SK-N-SH (cell line): ENCODE results near the gene RAB5B. TPM values are rescaled to one million over a fixed set of nuclear protein-coding genes. Genes with fewer than 3 reads are reported as not detected.

Source experiments
- CTCF ChIA-PET: fragments of 300-600, 350-600 bp; formaldehyde crosslinking; extraction: SDS; loops from one replicate; lab custom pipeline; 2021; lab: Yijun Ruan, JAX
- POLR2A ChIA-PET: fragments of 350-600 bp; sonication (Branson Sonifier 250); formaldehyde crosslinking; extraction: SDS; loops from one replicate; lab custom pipeline; 2020; ENCODE audit warnings: antibody characterized with exemption, inconsistent platforms; lab: Yijun Ruan, JAX
- DNase-seq: peaks from one replicate; pipeline ENCODE4 v3.0.0; 2012
- H2AFZ ChIP-seq: fragments of 200-600 bp; sonication (generic); 2 replicates; pipeline ENCODE4 v1.8.1; 2016; ENCODE audit warnings: antibody characterized with exemption, mild to moderate bottlenecking, low read depth
- H3F3A ChIP-seq: fragments of 200-600 bp; sonication (generic); replicated peaks from 2 replicates; pipeline ENCODE3; 2016; ENCODE audit warnings: antibody characterized with exemption, mild to moderate bottlenecking; ENCODE audit not compliant: insufficient read depth
- H3K27ac ChIP-seq, 2 experiments: fragments of 200-500 bp in 1 of 2; fragments of 200-600 bp in 1 of 2; sonication (Bioruptor generic) in 1 of 2; sonication (generic), shearing (Covaris generic) in 1 of 2; 2 replicates each; pipeline versions ENCODE4 v1.5.1 to v1.6.1; 2014 to 2016; ENCODE audit warnings: low read depth in 2 of 2, inconsistent platforms in 1 of 2, low read length in 1 of 2, mild to moderate bottlenecking in 1 of 2, mixed read lengths in 1 of 2
- H3K27me3 ChIP-seq: fragments of 200-600 bp; sonication (generic), shearing (Covaris generic); 2 replicates; pipeline ENCODE4 v1.6.1; 2016; ENCODE audit warnings: mixed run types; ENCODE audit not compliant: insufficient read depth
- H3K36me3 ChIP-seq, 2 experiments: fragments of 200-500 bp in 1 of 2; fragments of 200-600 bp in 1 of 2; sonication (Bioruptor generic) in 1 of 2; sonication (generic) in 1 of 2; replicated peaks in 1 of 2; 2 replicates each; pipeline versions ENCODE3 to v1.5.1; 2014 to 2016; ENCODE audit warnings: low read length in 1 of 2, mild to moderate bottlenecking in 1 of 2; ENCODE audit not compliant: insufficient read depth in 2 of 2, control insufficient read depth in 1 of 2
- H3K4me1 ChIP-seq, 2 experiments: fragments of 200-500 bp in 1 of 2; fragments of 200-600 bp in 1 of 2; sonication (Bioruptor generic) in 1 of 2; sonication (generic), shearing (Covaris generic) in 1 of 2; 2 replicates each; pipeline versions ENCODE4 v1.5.1 to v1.6.1; 2014 to 2016; ENCODE audit warnings: low read depth in 1 of 2, low read length in 1 of 2, mixed run types in 1 of 2; ENCODE audit not compliant: insufficient read depth in 2 of 2, control insufficient read depth in 1 of 2
- H3K4me2 ChIP-seq: fragments of 200-600 bp; sonication (generic), shearing (Covaris generic); 2 replicates; pipeline ENCODE4 v1.6.1; 2017; ENCODE audit warnings: mixed run types
- H3K4me3 ChIP-seq, 2 experiments: fragments of 200-500 bp in 1 of 2; fragments of 200-600 bp in 1 of 2; sonication (Bioruptor generic) in 1 of 2; sonication (generic), shearing (Covaris generic) in 1 of 2; 2 replicates each; pipeline versions ENCODE4 v1.5.1 to v1.8.1; 2014 to 2016; ENCODE audit warnings: low read depth in 2 of 2, inconsistent platforms in 1 of 2, low read length in 1 of 2, mild to moderate bottlenecking in 1 of 2, mixed read lengths in 1 of 2, moderate library complexity in 1 of 2
- H3K79me2 ChIP-seq: fragments of 200-600 bp; sonication (generic); 2 replicates; pipeline ENCODE4 v1.8.1; 2017; ENCODE audit warnings: mild to moderate bottlenecking; ENCODE audit not compliant: insufficient read depth
- H3K9ac ChIP-seq: fragments of 200-600 bp; sonication (generic); 2 replicates; pipeline ENCODE4 v1.6.1; 2017; ENCODE audit warnings: mixed run types
- H3K9me2 ChIP-seq: fragments of 200-600 bp; sonication (generic); 2 replicates; pipeline ENCODE4 v1.6.1; 2017; ENCODE audit warnings: mixed run types
- H3K9me3 ChIP-seq: fragments of 200-600 bp; sonication (generic); 2 replicates; pipeline ENCODE4 v1.6.1; 2017; ENCODE audit warnings: mixed run types, mild to moderate bottlenecking, moderate library complexity
- H4K20me1 ChIP-seq: fragments of 200-600 bp; sonication (generic); 2 replicates; pipeline ENCODE4 v1.6.1; 2017; ENCODE audit warnings: mild to moderate bottlenecking, mixed run types; ENCODE audit not compliant: insufficient read depth
- CHD2 ChIP-seq: fragments of 150-350 bp; IDR thresholded peaks from 2 replicates; pipeline ENCODE4 v1.6.1; 2018; ENCODE audit warnings: low read length; ENCODE audit not compliant: partially characterized antibody
- FOSL2 ChIP-seq: IDR thresholded peaks from 2 replicates; pipeline ENCODE4 v1.4.0; 2012; ENCODE audit warnings: low read depth, mild to moderate bottlenecking, moderate library complexity, borderline replicate concordance
- FOXJ3 ChIP-seq: sonication (generic); formaldehyde crosslinking; IDR thresholded peaks from 2 replicates; pipeline ENCODE4 v1.5.1; 2020; ENCODE audit warnings: mild to moderate bottlenecking, missing genetic modification reagents
- FOXM1 ChIP-seq: IDR thresholded peaks from 2 replicates; pipeline ENCODE4 v1.4.0; 2012; ENCODE audit warnings: low read depth, mild to moderate bottlenecking
- GATA2 ChIP-seq: sonication (generic); formaldehyde crosslinking; IDR thresholded peaks from 2 replicates; pipeline ENCODE4 v1.5.0; 2020; ENCODE audit warnings: mild to moderate bottlenecking, missing genetic modification reagents
- MEF2A ChIP-seq: IDR thresholded peaks from 2 replicates; pipeline ENCODE4 v1.4.0; 2012; ENCODE audit warnings: low read depth, borderline replicate concordance
- MXI1 ChIP-seq: IDR thresholded peaks from 2 replicates; pipeline ENCODE4 v1.6.1; 2012; ENCODE audit warnings: mild to moderate bottlenecking, low read depth, low read length, improper control_type of control experiment
- NFIC ChIP-seq: IDR thresholded peaks from 2 replicates; pipeline ENCODE4 v1.4.0; 2012; ENCODE audit warnings: borderline replicate concordance
- NRF1 ChIP-seq: IDR thresholded peaks from 2 replicates; pipeline ENCODE4 v1.6.1; 2012; ENCODE audit warnings: low read depth, mild to moderate bottlenecking, low read length
- RAD21 ChIP-seq: IDR thresholded peaks from 2 replicates; pipeline ENCODE4 v1.6.1; 2012; ENCODE audit warnings: mild to moderate bottlenecking, low read length
- RFX5 ChIP-seq: IDR thresholded peaks from 2 replicates; pipeline ENCODE4 v1.6.1; 2012; ENCODE audit warnings: mild to moderate bottlenecking, improper control_type of control experiment, low read length
- RXRA ChIP-seq: IDR thresholded peaks from 2 replicates; pipeline ENCODE4 v1.4.0; 2012; ENCODE audit warnings: low read depth, mild to moderate bottlenecking, borderline replicate concordance
- SMC3 ChIP-seq: IDR thresholded peaks from 2 replicates; pipeline ENCODE4 v1.6.1; 2012; ENCODE audit warnings: low read depth, low read length, improper control_type of control experiment
- TAF1 ChIP-seq: IDR thresholded peaks from 2 replicates; pipeline ENCODE4 v1.6.1; 2012; ENCODE audit warnings: low read depth, mild to moderate bottlenecking, low read length, moderate library complexity, borderline replicate concordance
- TCF12 ChIP-seq: IDR thresholded peaks from 2 replicates; pipeline ENCODE4 v1.4.0; 2012
- USF2 ChIP-seq: fragments of 150-350 bp; IDR thresholded peaks from 2 replicates; pipeline ENCODE4 v1.6.1; 2017; ENCODE audit warnings: antibody characterized with exemption, low read length, low read depth, borderline replicate concordance
- YY1 ChIP-seq: IDR thresholded peaks from 2 replicates; pipeline ENCODE4 v1.4.0; 2012; ENCODE audit warnings: low read depth, mild to moderate bottlenecking
- WGBS: methylation state at CpG from one replicate; pipeline ENCODE4 v1.1.6; 2017; ENCODE audit warnings: low lambda C conversion rate; 5-methylcytosine and 5-hydroxymethylcytosine counted together
- polyA plus RNA-seq, 3 experiments: library from polyadenylated mRNA; depleted of rRNA; stranded (reverse); fragments of >200 nt; gene quantifications; 2 replicates each; pipeline ENCODE4 v1.2.3, GENCODE V29; 2012
- TF ChIP-seq, protein P1 (sequence below): fragments of 150-350 bp; IDR thresholded peaks from 2 replicates; pipeline ENCODE4 v1.6.1; 2016; ENCODE audit warnings: mild to moderate bottlenecking, low read depth, low read length
- TF ChIP-seq, protein P2 (sequence below): IDR thresholded peaks from 2 replicates; pipeline ENCODE4 v1.4.0; 2012; ENCODE audit warnings: low read depth, borderline replicate concordance
- TF ChIP-seq, protein P3 (sequence below): IDR thresholded peaks from 2 replicates; pipeline ENCODE4 v1.4.0; 2012; ENCODE audit warnings: low read depth

Gene RAB5B
- polyA plus RNA-seq, 1 of the 3 experiments (the other 2 are of a cell fraction): 54.0 TPM

DNA sequence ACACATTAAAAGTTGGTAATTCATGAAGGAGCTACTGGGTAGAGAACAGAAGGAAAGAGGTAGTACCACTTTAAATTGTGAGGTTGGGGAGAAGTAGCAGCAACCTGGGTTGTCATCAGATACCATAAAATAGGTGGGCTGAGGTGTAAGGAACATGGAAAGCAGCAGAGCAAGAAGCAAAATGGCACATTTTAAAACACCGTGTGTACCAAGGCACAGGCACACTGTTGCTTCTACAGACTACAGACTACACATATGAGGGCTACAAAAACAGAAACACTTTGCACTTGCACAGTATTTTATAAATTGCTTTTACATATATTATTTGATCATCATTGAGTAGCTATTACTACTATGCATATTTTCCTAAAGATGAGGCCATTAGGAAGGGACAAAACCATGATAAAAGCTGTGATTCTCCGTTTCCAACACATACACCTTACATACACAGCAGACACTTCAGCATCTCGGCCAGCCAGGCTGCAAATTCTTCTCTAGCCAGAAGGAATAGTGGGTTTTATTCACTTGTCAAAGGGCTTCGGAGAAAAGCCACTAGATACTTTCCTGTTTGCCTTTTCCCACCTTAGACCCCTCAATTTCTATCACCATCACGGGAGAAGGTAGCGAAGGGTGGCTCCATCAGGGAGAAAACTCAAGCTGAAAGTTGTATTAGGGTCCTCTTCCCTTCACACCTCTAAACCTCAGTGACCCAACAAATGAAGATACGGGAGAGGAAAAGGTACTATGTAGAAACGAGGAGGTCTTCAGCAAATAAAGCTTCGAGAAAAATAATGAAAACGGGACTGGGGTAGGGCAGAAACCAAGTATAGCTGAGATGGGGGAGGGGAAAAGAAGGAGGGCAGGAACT, 47.8 kb upstream of the RAB5B start:
- peak overlapping the region; percentile 89 for H3K9ac ChIP-seq
- H3K36me3 ChIP-seq: peaks cover 0 to 11% of the 10 kb centered on the region in 2 experiments
- H3K27ac ChIP-seq: peak overlapping the region; percentile 94 to 98
- H3K4me1 ChIP-seq: peaks cover 17 to 23% of the 10 kb centered on the region in 2 experiments; a peak in 3 of 4 replicates
- H3K27me3 ChIP-seq: no peaks in the 10 kb centered on the region
- no peaks in the 10 kb centered on the region for H4K20me1 ChIP-seq
- peak overlapping the region; percentile 90 to 94 for H3K4me3 ChIP-seq
- H2AFZ ChIP-seq: peak overlapping the region; percentile 82
- DNase-seq: no peak
- TF ChIP-seq NRF1 (no peak), RAD21 (no peak), TAF1 (no peak), GATA2 (CRISPR knock-in tag) (no peak), FOXJ3 (CRISPR knock-in tag) (no peak), MXI1 (no peak), USF2 (no peak), SMC3 (no peak), RFX5 (no peak), RXRA (no peak), NFIC (no peak), MEF2A (no peak), CHD2 (no peak), TCF12 (no peak), FOXM1 (no peak), FOSL2 (no peak), YY1 (no peak)
- TF ChIP-seq, protein P1, sequence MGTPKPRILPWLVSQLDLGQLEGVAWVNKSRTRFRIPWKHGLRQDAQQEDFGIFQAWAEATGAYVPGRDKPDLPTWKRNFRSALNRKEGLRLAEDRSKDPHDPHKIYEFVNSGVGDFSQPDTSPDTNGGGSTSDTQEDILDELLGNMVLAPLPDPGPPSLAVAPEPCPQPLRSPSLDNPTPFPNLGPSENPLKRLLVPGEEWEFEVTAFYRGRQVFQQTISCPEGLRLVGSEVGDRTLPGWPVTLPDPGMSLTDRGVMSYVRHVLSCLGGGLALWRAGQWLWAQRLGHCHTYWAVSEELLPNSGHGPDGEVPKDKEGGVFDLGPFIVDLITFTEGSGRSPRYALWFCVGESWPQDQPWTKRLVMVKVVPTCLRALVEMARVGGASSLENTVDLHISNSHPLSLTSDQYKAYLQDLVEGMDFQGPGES: no peak
- TF ChIP-seq, protein P2, sequence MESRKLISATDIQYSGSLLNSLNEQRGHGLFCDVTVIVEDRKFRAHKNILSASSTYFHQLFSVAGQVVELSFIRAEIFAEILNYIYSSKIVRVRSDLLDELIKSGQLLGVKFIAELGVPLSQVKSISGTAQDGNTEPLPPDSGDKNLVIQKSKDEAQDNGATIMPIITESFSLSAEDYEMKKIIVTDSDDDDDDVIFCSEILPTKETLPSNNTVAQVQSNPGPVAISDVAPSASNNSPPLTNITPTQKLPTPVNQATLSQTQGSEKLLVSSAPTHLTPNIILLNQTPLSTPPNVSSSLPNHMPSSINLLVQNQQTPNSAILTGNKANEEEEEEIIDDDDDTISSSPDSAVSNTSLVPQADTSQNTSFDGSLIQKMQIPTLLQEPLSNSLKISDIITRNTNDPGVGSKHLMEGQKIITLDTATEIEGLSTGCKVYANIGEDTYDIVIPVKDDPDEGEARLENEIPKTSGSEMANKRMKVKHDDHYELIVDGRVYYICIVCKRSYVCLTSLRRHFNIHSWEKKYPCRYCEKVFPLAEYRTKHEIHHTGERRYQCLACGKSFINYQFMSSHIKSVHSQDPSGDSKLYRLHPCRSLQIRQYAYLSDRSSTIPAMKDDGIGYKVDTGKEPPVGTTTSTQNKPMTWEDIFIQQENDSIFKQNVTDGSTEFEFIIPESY: no peak
- TF ChIP-seq, protein P3, sequence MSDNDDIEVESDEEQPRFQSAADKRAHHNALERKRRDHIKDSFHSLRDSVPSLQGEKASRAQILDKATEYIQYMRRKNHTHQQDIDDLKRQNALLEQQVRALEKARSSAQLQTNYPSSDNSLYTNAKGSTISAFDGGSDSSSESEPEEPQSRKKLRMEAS: no peak
- peak overlapping the region; percentile 97 for H3K4me2 ChIP-seq
- H3K9me3 ChIP-seq: no peaks in the 10 kb centered on the region
- POLR2A ChIA-PET: interaction anchor here (1.2 to 4.2 kb wide), 6 partner anchors 9 to 188 kb away, joined by 3 to 39 read pairs (median 5); partner anchors contain the start of genes DNAJC14, ORMDL2, RAB5B and SARNP
- no peaks in the 10 kb centered on the region for H3K9me2 ChIP-seq
- H3F3A ChIP-seq: peaks cover 35% of the 10 kb centered on the region
- CTCF ChIA-PET: interaction anchor here (0.6 to 6.4 kb wide), 38 partner anchors 9 to 357 kb away, joined by 3 to 51 read pairs (median 4); partner anchors contain the start of genes BLOC1S1, CD63, DNAJC14 and ORMDL2
- 6% methylated on average over 10 of the region's 10 CpGs for WGBS
- H3K79me2 ChIP-seq: peaks cover 77% of the 10 kb centered on the region
